Calu3 (cell line): ENCODE results near the gene SPATS2. TPM values are rescaled to one million over a fixed set of nuclear protein-coding genes. Genes with fewer than 3 reads are reported as not detected.

Experiments used
- BruUV-seq: library from RNA; stranded (reverse); fragments of 400-500 nt; replicated peaks from 2 replicates; lab custom pipeline; 2021; lab: Mats Ljungman, UMichigan
- CTCF ChIA-PET: fragments of 300-600 bp; sonication (Branson Sonifier 250); formaldehyde crosslinking; loops from one replicate; lab custom pipeline; 2022; ENCODE audit warnings: antibody characterized with exemption; lab: Charles Lee
- DNase-seq: peaks from one replicate; pipeline ENCODE4 v3.0.0; 2022
- H3K27ac Mint-ChIP-seq: one replicate; pipeline ENCODE4 v1.8.0; 2022; ENCODE audit warnings: mixed read lengths; ENCODE audit not compliant: unreplicated experiment
- H3K27me3 Mint-ChIP-seq: one replicate; pipeline ENCODE4 v1.8.0; 2022; ENCODE audit warnings: mixed read lengths; ENCODE audit not compliant: unreplicated experiment
- H3K36me3 Mint-ChIP-seq: one replicate; pipeline ENCODE4 v1.8.0; 2022; ENCODE audit warnings: mild to moderate bottlenecking, moderate library complexity, mixed read lengths; ENCODE audit not compliant: insufficient read depth, unreplicated experiment
- H3K4me1 Mint-ChIP-seq: one replicate; pipeline ENCODE4 v1.8.0; 2022; ENCODE audit warnings: mild to moderate bottlenecking, low read depth, mixed read lengths; ENCODE audit not compliant: unreplicated experiment
- H3K4me3 Mint-ChIP-seq: one replicate; pipeline ENCODE4 v1.8.0; 2022; ENCODE audit warnings: mild to moderate bottlenecking, low read depth, moderate library complexity, mixed read lengths; ENCODE audit not compliant: unreplicated experiment
- H3K9me3 Mint-ChIP-seq: one replicate; pipeline ENCODE4 v1.8.0; 2022; ENCODE audit warnings: low read depth, mixed read lengths; ENCODE audit not compliant: unreplicated experiment
- intact Hi-C: fragments of 100-400 bp; cut with micrococcal nuclease; formaldehyde crosslinking; loops from one replicate; pipeline ENCODE4 v1.10.0; 2022; ENCODE audit not compliant: unreplicated experiment
- total RNA-seq: library from RNA; stranded (reverse); gene quantifications from 2 replicates; pipeline ENCODE4 v1.2.3, GENCODE V29; 2022
- TF ChIP-seq, protein P1 (sequence below): fragments of 200-600 bp; IDR thresholded peaks from one replicate; pipeline ENCODE4 v1.8.0; 2022; ENCODE audit warnings: antibody characterized with exemption; ENCODE audit not compliant: unreplicated experiment

SPATS2 gene
- total RNA-seq, 1 experiment from 2014 or later, result 23.2 TPM

DNA sequence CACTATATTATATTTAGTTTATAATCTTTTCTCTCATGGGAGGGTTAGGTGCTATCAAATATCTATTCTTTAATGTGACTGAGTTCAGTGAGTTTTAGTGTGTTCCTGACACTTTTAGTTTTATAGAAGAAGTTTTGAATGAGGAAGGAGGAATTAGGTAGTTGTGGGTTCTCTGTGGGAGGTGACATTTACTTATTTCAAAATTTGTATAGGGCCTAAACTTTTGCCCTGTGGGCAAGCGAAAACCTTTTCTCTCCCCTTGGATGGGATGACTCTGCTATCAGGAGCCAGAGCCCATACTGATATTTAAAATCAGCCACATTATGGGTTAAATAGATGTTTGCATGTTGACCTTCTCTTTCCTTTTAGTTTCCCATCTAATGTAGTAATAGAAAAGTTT is 43.6 kb downstream of the SPATS2 start:
- TF ChIP-seq, protein P1, sequence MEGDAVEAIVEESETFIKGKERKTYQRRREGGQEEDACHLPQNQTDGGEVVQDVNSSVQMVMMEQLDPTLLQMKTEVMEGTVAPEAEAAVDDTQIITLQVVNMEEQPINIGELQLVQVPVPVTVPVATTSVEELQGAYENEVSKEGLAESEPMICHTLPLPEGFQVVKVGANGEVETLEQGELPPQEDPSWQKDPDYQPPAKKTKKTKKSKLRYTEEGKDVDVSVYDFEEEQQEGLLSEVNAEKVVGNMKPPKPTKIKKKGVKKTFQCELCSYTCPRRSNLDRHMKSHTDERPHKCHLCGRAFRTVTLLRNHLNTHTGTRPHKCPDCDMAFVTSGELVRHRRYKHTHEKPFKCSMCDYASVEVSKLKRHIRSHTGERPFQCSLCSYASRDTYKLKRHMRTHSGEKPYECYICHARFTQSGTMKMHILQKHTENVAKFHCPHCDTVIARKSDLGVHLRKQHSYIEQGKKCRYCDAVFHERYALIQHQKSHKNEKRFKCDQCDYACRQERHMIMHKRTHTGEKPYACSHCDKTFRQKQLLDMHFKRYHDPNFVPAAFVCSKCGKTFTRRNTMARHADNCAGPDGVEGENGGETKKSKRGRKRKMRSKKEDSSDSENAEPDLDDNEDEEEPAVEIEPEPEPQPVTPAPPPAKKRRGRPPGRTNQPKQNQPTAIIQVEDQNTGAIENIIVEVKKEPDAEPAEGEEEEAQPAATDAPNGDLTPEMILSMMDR, result no peak
- no peaks in the 10 kb centered on the region for H3K27me3 Mint-ChIP-seq
- intact Hi-C loops, result no loop called here
- no peaks in the 10 kb centered on the region for H3K36me3 Mint-ChIP-seq
- H3K4me3 Mint-ChIP-seq, result no peak overlapping the region
- no peak for DNase-seq
- no TSS peak for BruUV-seq
- H3K27ac Mint-ChIP-seq, result no peak overlapping the region
- H3K4me1 Mint-ChIP-seq, result no peaks in the 10 kb centered on the region
- no peaks in the 10 kb centered on the region for H3K9me3 Mint-ChIP-seq
- CTCF ChIA-PET, result no interaction called here

- H3K4me1 Mint-ChIP-seq, result no peaks in the 10 kb centered on the region
- H3K27ac Mint-ChIP-seq, result no peak overlapping the region
- intact Hi-C loops, result no loop called here
- BruUV-seq, result no TSS peak
- no peak for DNase-seq
- H3K4me3 Mint-ChIP-seq, result no peak overlapping the region
- no peaks in the 10 kb centered on the region for H3K36me3 Mint-ChIP-seq
- TF ChIP-seq, protein P1, result no peak
- no peaks in the 10 kb centered on the region for H3K27me3 Mint-ChIP-seq
- CTCF ChIA-PET, result interaction anchor here (0.6 kb wide), 1 partner anchor 178 kb away, joined by 3 read pairs; no protein-coding TSS in a partner anchor
- no peaks in the 10 kb centered on the region for H3K9me3 Mint-ChIP-seq
Observed at GRCh38 chr12:49413010-49413409, 45.7 kb downstream of the SPATS2 start.

DNA sequence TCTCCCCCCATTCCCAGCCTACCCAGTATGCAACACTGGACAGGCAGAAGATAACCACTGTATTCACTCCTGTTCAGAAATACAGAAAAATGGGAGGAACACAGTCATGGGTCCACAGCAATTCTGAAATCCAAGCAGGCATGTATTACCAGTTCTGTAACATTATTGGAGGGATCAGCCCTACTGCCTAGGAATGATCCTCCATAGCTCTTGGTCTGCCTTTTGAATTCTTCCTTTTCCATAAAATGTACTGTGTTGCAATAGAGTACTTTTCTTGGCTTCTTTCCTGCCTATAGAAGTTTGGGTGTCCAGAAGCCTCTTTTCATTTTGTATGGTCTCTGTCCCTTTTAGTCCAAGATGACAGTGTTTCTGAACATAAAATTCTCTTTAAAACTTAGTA is 46.5 kb downstream of the SPATS2 start:
- Mint-ChIP-seq H3K36me3 (no peaks in the 10 kb centered on the region), H3K4me1 (no peaks in the 10 kb centered on the region), H3K27me3 (no peaks in the 10 kb centered on the region), H3K9me3 (no peaks in the 10 kb centered on the region), H3K27ac (no peak overlapping the region), H3K4me3 (no peak overlapping the region)
- intact Hi-C loops, result no loop called here
- CTCF ChIA-PET, result interaction anchor here (0.5 kb wide), 1 partner anchor 1673 kb away, joined by 4 read pairs; no protein-coding TSS in a partner anchor
- TF ChIP-seq, protein P1, result no peak
- BruUV-seq, result no TSS peak
- DNase-seq, result no peak

DNA sequence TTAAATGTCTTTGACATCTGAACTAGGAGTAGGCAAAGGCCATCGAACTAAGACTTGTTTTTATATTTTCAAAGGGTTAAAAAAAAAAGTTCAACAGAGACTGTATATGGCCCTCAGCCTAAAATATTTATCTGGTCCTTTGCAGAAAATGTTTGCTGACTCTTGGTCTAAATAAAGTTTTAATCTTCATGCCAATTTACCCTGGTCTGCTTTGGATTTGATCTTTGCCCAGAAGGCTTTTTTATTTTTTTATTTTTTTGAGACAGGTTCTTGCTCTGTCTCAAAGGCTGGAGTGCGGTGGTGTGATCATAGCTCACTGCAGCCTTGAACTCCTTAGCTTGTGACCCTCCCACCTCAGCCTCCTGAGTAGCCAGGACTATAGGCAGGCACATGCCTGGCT is 47.1 kb downstream of the SPATS2 start:
- no TSS peak for BruUV-seq
- intact Hi-C loops, result no loop called here
- DNase-seq, result no peak
- Mint-ChIP-seq H3K27ac (no peak overlapping the region), H3K36me3 (no peaks in the 10 kb centered on the region), H3K9me3 (no peaks in the 10 kb centered on the region), H3K4me1 (no peaks in the 10 kb centered on the region), H3K27me3 (no peaks in the 10 kb centered on the region), H3K4me3 (no peak overlapping the region)
- TF ChIP-seq, protein P1, result no peak
- CTCF ChIA-PET, result no interaction called here
